HG02885 (cell line): ENCODE measurements around the gene NELFE.
"Not testable (repeated sequence)": the region's sequence is repeated elsewhere in the genome, so short reads cannot be mapped to it uniquely, and the experiment has no call there.

ENCODE experiments used
- ATAC-seq: cut with Tn5 transposase; IDR thresholded peaks from one replicate; pipeline ENCODE4 v1.9.1; 2021; ENCODE audit warnings: mild to moderate bottlenecking; ENCODE audit not compliant: unreplicated experiment, poor library complexity

NELFE gene

DNA sequence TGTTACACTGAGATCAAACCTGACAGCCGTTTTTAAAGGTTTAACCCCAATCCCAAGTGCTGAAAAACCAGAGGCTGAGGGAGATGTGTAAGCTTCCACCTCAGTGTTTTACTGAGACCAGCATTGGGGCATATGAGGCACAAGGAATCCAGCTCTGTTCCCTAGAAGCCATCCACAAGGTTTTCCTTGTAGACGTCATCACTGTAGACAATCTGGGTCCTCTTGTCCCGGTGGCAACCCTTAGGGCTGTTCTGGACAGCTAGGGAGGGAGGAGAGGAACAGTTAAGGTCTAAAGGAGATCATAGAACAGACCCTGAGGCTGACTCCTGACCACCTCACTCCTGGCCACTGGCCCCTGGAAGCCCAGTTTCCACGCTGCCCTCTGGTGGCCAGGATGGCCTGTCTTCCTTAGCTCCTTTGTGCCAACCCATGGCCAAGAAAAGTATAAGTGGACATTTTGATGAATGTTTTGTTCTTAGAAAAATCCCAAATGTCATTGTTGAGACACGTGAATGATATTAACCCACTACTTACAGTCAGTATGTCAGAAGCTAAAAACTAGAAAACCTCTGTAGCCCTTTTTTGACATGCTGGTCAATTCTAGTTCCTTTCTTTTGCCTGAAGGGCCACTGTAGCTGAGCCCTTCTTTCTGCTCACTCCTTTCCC, 6.5 kb downstream of the NELFE start:
- no peak for ATAC-seq

DNA sequence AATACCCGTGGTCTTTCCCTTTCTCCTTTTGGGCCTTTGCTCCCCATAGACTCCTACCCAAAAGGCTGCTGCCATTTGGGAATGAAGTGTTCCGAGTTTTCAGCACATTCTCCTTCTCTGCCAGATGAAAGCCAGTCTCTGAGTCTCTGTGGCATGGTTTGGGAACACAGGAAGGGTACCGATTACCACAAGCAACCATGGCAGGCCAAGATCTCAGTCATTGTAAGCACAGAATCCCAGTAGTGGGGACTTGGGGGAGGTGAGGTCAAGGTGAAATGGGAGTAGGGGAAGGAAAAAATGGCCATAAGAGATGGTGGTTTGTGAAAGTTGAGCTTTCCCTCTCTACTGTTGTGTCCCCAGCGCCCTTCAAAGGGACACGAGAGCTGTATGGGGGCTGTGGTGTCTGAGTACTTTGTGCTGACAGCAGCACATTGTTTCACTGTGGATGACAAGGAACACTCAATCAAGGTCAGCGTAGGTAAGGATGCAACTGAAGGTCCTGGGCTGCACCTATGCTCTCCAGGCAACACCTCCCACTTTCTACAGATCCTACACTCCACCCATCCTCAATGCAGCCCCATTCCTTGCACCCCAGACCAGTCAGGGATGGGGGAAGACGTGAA, 8.7 kb downstream of the NELFE start:
- ATAC-seq: no peak

DNA sequence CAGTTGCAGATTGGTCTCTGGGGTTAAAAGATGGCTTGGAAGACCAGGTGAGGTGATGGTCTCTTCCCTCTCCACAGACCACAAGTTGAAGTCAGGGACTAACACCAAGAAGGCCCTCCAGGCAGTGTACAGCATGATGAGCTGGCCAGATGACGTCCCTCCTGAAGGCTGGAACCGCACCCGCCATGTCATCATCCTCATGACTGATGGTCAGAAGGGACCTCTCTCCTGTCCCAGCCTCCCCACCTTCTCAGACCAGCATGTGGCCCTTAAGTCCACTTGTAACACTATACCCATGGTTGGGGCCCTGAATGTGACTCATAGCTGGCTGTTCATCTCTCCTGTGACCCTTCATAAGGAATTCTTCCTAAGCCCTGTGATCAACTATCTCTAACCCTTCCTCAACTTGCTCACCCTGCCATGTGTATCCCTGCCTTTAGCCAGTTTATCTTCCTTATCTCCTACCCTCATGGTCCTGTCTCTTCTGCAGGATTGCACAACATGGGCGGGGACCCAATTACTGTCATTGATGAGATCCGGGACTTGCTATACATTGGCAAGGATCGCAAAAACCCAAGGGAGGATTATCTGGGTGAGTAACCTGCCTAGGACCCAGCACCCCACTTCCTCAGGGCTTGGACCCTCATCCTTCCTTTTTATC, 9.9 kb downstream of the NELFE start:
- ATAC-seq: no peak

GRCh38 chr6:31948306-31948705, 10.5 kb downstream of the NELFE start:
- ATAC-seq: no peak

- ATAC-seq: no peak
Measured at GRCh38 chr6:31947864-31948263, 10.9 kb downstream of the NELFE start.

DNA sequence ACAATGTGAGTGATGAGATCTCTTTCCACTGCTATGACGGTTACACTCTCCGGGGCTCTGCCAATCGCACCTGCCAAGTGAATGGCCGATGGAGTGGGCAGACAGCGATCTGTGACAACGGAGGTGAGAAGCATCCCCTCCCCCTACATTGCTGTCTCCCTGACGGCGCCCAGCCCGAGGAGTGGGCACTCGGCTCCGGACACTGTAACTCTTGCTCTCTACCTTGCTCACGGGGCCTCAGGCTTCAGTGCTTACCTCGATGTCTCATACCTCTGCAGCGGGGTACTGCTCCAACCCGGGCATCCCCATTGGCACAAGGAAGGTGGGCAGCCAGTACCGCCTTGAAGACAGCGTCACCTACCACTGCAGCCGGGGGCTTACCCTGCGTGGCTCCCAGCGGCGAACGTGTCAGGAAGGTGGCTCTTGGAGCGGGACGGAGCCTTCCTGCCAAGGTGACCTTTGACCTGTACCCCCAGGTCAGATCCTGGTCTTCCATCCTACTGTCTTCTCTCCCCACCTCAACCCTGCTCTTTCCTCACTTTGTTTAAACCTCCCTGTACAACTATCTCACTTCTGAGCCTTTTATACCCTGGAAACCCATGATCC, 11.6 kb downstream of the NELFE start:
- no peak for ATAC-seq

GRCh38 chr6:31946370-31946885, 12.3 kb downstream of the NELFE start:
- no peak for ATAC-seq

- no peak for ATAC-seq
Measured at GRCh38 chr6:31945507-31946369, 13.0 kb downstream of the NELFE start, which contains the start of gene CFB. CFB (plus strand) TSS chr6:31946095; CDS start chr6:31946222, 127 bp downstream.

- ATAC-seq: no peak
Measured at GRCh38 chr6:31945154-31945506, 13.6 kb downstream of the NELFE start.

DNA sequence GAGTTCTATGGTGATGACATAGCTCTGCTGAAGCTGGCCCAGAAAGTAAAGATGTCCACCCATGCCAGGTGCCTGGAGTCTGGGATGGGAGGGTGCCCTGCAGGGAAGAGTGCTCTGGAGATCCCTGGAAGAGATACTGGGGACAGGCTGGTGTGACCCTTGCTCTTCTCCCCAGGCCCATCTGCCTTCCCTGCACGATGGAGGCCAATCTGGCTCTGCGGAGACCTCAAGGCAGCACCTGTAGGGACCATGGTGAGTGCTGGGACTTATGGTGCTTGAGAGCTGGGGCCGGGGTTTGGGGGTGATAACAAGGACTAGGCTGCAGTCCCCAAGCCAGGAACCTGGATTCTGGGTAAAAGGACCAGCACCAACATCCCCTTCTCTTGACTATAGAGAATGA, 15.0 kb downstream of the NELFE start:
- no peak for ATAC-seq

DNA sequence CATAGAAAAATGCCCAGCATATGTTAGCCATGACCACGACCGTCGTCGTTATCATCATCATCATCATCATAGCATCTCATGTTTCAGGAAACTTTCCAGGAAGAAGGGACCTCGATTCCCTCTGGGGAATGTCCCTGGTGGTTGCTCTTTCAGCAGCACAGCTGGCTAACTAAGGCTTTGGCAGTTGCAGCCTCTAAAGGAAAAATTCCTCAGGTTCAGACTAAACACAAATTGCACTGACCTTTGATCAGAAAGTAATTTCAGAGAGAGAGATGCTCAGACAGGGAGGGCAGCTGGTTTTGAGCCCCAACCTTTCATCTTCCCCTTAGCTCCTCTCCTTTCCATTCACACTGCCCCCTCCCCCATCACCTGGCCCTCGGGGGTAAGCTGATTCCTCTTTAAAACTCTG, 18.5 kb downstream of the NELFE start:
- no peak for ATAC-seq

GRCh38 chr6:31935823-31936222, 22.9 kb downstream of the NELFE start:
- no peak for ATAC-seq

DNA sequence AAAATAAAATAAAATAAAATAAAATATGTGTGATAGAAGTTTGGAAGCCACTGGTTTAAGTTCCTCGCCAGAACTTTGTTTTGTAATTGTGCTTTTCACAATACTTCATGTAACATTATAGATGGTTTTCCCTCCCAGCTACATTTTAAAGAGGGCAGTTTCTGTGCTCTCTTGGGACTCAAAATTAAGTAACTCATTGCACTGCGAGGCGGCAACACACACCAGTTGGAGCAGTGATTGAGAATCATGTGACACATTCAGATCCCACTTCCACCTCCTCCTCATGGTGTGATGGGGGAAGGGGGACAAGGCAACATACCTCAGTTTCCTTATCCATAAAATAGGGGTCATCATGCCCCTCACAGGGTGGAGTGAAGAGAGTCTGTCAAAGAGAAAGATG, 23.8 kb downstream of the NELFE start:
- ATAC-seq: no peak

DNA sequence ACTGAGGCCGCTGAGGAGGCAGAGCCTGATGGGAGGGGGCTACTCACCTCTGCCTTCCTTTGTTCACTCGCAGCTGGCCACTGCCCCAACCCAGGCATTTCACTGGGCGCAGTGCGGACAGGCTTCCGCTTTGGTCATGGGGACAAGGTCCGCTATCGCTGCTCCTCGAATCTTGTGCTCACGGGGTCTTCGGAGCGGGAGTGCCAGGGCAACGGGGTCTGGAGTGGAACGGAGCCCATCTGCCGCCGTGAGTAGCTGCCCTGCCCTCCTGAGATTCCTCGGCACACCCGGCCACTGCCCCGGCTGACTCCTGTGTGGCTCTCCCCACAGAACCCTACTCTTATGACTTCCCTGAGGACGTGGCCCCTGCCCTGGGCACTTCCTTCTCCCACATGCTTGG, 25.2 kb downstream of the NELFE start:
- no peak for ATAC-seq

- ATAC-seq: not testable (repeated sequence)
Measured at GRCh38 chr6:31932137-31932536, 26.6 kb downstream of the NELFE start.

DNA sequence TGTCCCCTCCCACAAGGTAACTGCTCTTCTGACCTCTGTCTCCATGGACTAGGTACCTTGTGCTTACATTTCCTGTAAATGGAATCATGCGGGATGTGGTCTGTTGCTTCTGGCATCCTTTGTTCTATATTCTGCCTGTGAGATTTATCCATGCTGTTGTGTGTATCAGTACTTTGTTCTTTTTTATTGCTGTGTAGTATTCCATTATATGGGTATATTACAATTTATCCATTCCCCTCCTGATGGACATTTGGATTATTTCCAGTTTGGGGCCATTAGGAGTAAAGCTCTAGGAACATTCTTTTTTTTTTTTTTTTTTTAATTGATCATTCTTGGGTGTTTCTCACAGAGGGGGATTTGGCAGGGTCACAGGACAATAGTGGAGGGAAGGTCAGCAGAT, 27.8 kb downstream of the NELFE start:
- no peak for ATAC-seq

GRCh38 chr6:31928672-31928939, 30.2 kb downstream of the NELFE start:
- no peak for ATAC-seq

GRCh38 chr6:31927863-31928671, 30.7 kb downstream of the NELFE start:
- ATAC-seq: no peak

GRCh38 chr6:31927242-31927862, 31.4 kb downstream of the NELFE start, which contains the start of gene C2:
C2 (plus strand) TSS chr6:31927717; CDS start chr6:31927753, 36 bp downstream.
- ATAC-seq: no peak
